H9 (cell line): ENCODE measurements around the gene TXNRD1. TPM values are rescaled to one million over a fixed set of nuclear protein-coding genes. Genes with fewer than 3 reads are reported as not detected.

Experiments used
- DNase-seq: peaks from one replicate; pipeline ENCODE4 v3.0.0-alpha.2; 2017
- H2AFZ ChIP-seq: one replicate; pipeline ENCODE4 v1.6.1; 2013; ENCODE audit warnings: mild to moderate bottlenecking, low read length, control low read depth, moderate library complexity
- H2AK5ac ChIP-seq: 2 replicates; pipeline ENCODE4 v1.6.1; 2013; ENCODE audit warnings: low read length, control low read depth, mixed read lengths; ENCODE audit not compliant: insufficient read length
- H2BK120ac ChIP-seq: one replicate; pipeline ENCODE4 v1.6.1; 2013; ENCODE audit warnings: low read depth, mild to moderate bottlenecking, low read length, control low read depth, inconsistent platforms; ENCODE audit not compliant: poor library complexity, severe bottlenecking
- H2BK12ac ChIP-seq: 2 replicates; pipeline ENCODE4 v1.6.1; 2013; ENCODE audit warnings: low read length, control low read depth, mixed read lengths, low read depth; ENCODE audit not compliant: insufficient read length
- H2BK15ac ChIP-seq: 2 replicates; pipeline ENCODE4 v1.6.1; 2013; ENCODE audit warnings: low read depth, low read length, control low read depth
- H2BK20ac ChIP-seq: one replicate; pipeline ENCODE4 v1.6.1; 2013; ENCODE audit warnings: low read depth, mild to moderate bottlenecking, low read length, control low read depth, inconsistent platforms; ENCODE audit not compliant: poor library complexity, severe bottlenecking
- H2BK5ac ChIP-seq: 2 replicates; pipeline ENCODE4 v1.6.1; 2013; ENCODE audit warnings: low read length, control low read depth, mixed read lengths; ENCODE audit not compliant: insufficient read length
- H3K14ac ChIP-seq: 2 replicates; pipeline ENCODE4 v1.6.1; 2013; ENCODE audit warnings: low read length, control low read depth; ENCODE audit not compliant: insufficient read depth
- H3K18ac ChIP-seq: 2 replicates; pipeline ENCODE4 v1.6.1; 2013; ENCODE audit warnings: low read depth, mild to moderate bottlenecking, mixed read lengths, low read length, control low read depth; ENCODE audit not compliant: insufficient read length
- H3K23ac ChIP-seq: 2 replicates; pipeline ENCODE4 v1.6.1; 2013; ENCODE audit warnings: low read length, control low read depth, mixed read lengths, low read depth; ENCODE audit not compliant: insufficient read length
- H3K23me2 ChIP-seq: 2 replicates; pipeline ENCODE4 v1.6.1; 2013; ENCODE audit warnings: low read depth, mild to moderate bottlenecking, mixed read lengths, low read length, control low read depth; ENCODE audit not compliant: insufficient read length, poor library complexity, severe bottlenecking
- H3K27ac ChIP-seq: 2 replicates; pipeline ENCODE4 v1.5.1; 2013; ENCODE audit warnings: low read length, control low read depth, mixed read lengths, low read depth; ENCODE audit not compliant: insufficient read length
- H3K27me3 ChIP-seq: 2 replicates; pipeline ENCODE4 v1.6.1; 2013; ENCODE audit warnings: low read length, control low read depth, inconsistent platforms; ENCODE audit not compliant: insufficient read depth
- H3K4ac ChIP-seq: 2 replicates; pipeline ENCODE4 v1.6.1; 2013; ENCODE audit warnings: low read depth, mild to moderate bottlenecking, control low read depth, inconsistent platforms, low read length, moderate library complexity
- H3K4me1 ChIP-seq: 2 replicates; pipeline ENCODE4 v1.6.1; 2013; ENCODE audit warnings: low read length, control low read depth, inconsistent platforms; ENCODE audit not compliant: insufficient read depth
- H3K4me2 ChIP-seq: 2 replicates; pipeline ENCODE4 v1.6.1; 2013; ENCODE audit warnings: low read length, control low read depth, mixed read lengths; ENCODE audit not compliant: insufficient read length, insufficient read depth
- H3K56ac ChIP-seq: 2 replicates; pipeline ENCODE4 v1.6.1; 2013; ENCODE audit warnings: low read depth, mild to moderate bottlenecking, mixed read lengths, low read length, control low read depth; ENCODE audit not compliant: insufficient read length
- H3K79me1 ChIP-seq: 2 replicates; pipeline ENCODE4 v1.6.1; 2013; ENCODE audit warnings: low read depth, mild to moderate bottlenecking, moderate library complexity, low read length, control low read depth, inconsistent platforms; ENCODE audit not compliant: insufficient read depth, poor library complexity, severe bottlenecking
- H3K79me2 ChIP-seq: 2 replicates; pipeline ENCODE4 v1.6.1; 2013; ENCODE audit warnings: low read length, control low read depth, inconsistent platforms; ENCODE audit not compliant: insufficient read depth
- H3K9ac ChIP-seq: 2 replicates; pipeline ENCODE4 v1.6.1; 2013; ENCODE audit warnings: low read length, control low read depth, mixed read lengths; ENCODE audit not compliant: insufficient read length; ENCODE audit errors: extremely low read depth
- H3K9me3 ChIP-seq: one replicate; pipeline ENCODE4 v1.6.1; 2013; ENCODE audit warnings: low read depth, low read length, inconsistent platforms; ENCODE audit not compliant: control insufficient read depth
- H3T11ph ChIP-seq: one replicate; pipeline ENCODE4 v1.6.1; 2013; ENCODE audit warnings: mild to moderate bottlenecking, low read length, control low read depth, inconsistent platforms
- H4K20me1 ChIP-seq: one replicate; pipeline ENCODE4 v1.6.1; 2013; ENCODE audit not compliant: control insufficient read depth, insufficient read length, insufficient read depth
- H4K5ac ChIP-seq: 2 replicates; pipeline ENCODE4 v1.6.1; 2013; ENCODE audit warnings: low read depth, mild to moderate bottlenecking, mixed read lengths, low read length, control low read depth; ENCODE audit not compliant: insufficient read length
- H4K8ac ChIP-seq: replicated peaks from 2 replicates; pipeline ENCODE4 v1.6.1; 2013; ENCODE audit warnings: low read length, control low read depth, mixed read lengths, low read depth; ENCODE audit not compliant: insufficient read length
- H4K91ac ChIP-seq: 2 replicates; pipeline ENCODE4 v1.6.1; 2013; ENCODE audit warnings: low read depth, mild to moderate bottlenecking, moderate library complexity, mixed read lengths, low read length, control low read depth; ENCODE audit not compliant: insufficient read length
- H3K27ac Mint-ChIP-seq, 3 experiments: 2 replicates in 2 of 3; 3 replicates in 1 of 3; pipeline ENCODE4 v1.8.0; 2020 to 2021; ENCODE audit warnings: mixed read lengths in 3 of 3, mild to moderate bottlenecking in 1 of 3, moderate library complexity in 1 of 3
- H3K27me3 Mint-ChIP-seq: 2 replicates; pipeline ENCODE4 v1.8.0; 2021; ENCODE audit warnings: low read depth, mild to moderate bottlenecking, moderate library complexity, mixed read lengths
- H3K36me3 Mint-ChIP-seq, 3 experiments: 2 replicates in 2 of 3; 3 replicates in 1 of 3; pipeline ENCODE4 v1.8.0; 2020 to 2021; ENCODE audit warnings: low read depth in 3 of 3, mixed read lengths in 3 of 3; ENCODE audit not compliant: insufficient read depth in 1 of 3
- H3K4me1 Mint-ChIP-seq, 2 experiments: 2 replicates each; pipeline ENCODE4 v1.8.0; 2020; ENCODE audit warnings: mixed read lengths in 2 of 2
- H3K4me3 Mint-ChIP-seq, 2 experiments: 2 replicates in 1 of 2; 3 replicates in 1 of 2; pipeline ENCODE4 v1.8.0; 2020 to 2021; ENCODE audit warnings: mild to moderate bottlenecking in 2 of 2, mixed read lengths in 2 of 2, moderate library complexity in 1 of 2
- H3K9me3 Mint-ChIP-seq, 2 experiments: 2 replicates in 1 of 2; 3 replicates in 1 of 2; pipeline ENCODE4 v1.8.0; 2020; ENCODE audit warnings: mild to moderate bottlenecking in 2 of 2, mixed read lengths in 2 of 2, moderate library complexity in 1 of 2
- CTCF ChIP-seq: fragments of 200-600 bp; sonication (generic); conservative IDR thresholded peaks from 3 replicates; pipeline ENCODE4 v1.8.0; 2021; ENCODE audit warnings: antibody characterized with exemption, mild to moderate bottlenecking
- WGBS: extraction: QIAGEN DNeasy Blood & Tissue Kit; methylation state at CpG from one replicate; pipeline ENCODE4 v1.1.7; 2013; ENCODE audit warnings: missing lambda C conversion rate, low lambda C conversion rate, mixed read lengths; ENCODE audit not compliant: insufficient read length; ENCODE audit errors: extremely low coverage; 5-methylcytosine and 5-hydroxymethylcytosine counted together
- total RNA-seq: library from RNA; stranded (reverse); gene quantifications from 2 replicates; pipeline ENCODE4 v1.2.1, GENCODE V29; 2021

The TXNRD1 gene
- total RNA-seq, 1 experiment from 2014 or later = 100 TPM

GRCh38 chr12:104347374-104348075, 131.9 kb downstream of the TXNRD1 start:
- no peaks in the 10 kb centered on the region for H3K27me3 Mint-ChIP-seq
- H3K4ac ChIP-seq = no peak overlapping the region
- H2AK5ac ChIP-seq = no peak overlapping the region
- H2AFZ ChIP-seq = no peak overlapping the region
- H2BK12ac ChIP-seq = no peak overlapping the region
- peak; percentile 17 for DNase-seq
- no peak overlapping the region for H4K8ac ChIP-seq
- H3T11ph ChIP-seq = no peak overlapping the region
- no peak overlapping the region for H3K9ac ChIP-seq
- no CpG with 5 or more reads among the region's 5 CpGs for WGBS
- no peak for TF ChIP-seq CTCF
- peak overlapping the region in 2 of 3 experiments; percentile 11 to 20; a peak in 3 of 7 replicates for H3K27ac Mint-ChIP-seq
- no peak overlapping the region for H2BK15ac ChIP-seq
- H3K4me2 ChIP-seq = no peak overlapping the region
- H3K56ac ChIP-seq = no peak overlapping the region
- no peak overlapping the region for H2BK5ac ChIP-seq
- no peaks in the 10 kb centered on the region for H3K23me2 ChIP-seq
- no peak overlapping the region for H4K5ac ChIP-seq
- H3K4me3 Mint-ChIP-seq = no peak overlapping the region
- H3K9me3 Mint-ChIP-seq = no peaks in the 10 kb centered on the region
- no peak overlapping the region for H2BK20ac ChIP-seq
- no peaks in the 10 kb centered on the region for H3K9me3 ChIP-seq
- no peak overlapping the region for H2BK120ac ChIP-seq
- peaks cover 15 to 22% of the 10 kb centered on the region in 2 experiments for H3K4me1 Mint-ChIP-seq
- no peaks in the 10 kb centered on the region for H3K79me2 ChIP-seq
- no peaks in the 10 kb centered on the region for H4K20me1 ChIP-seq
- no peak overlapping the region for H3K14ac ChIP-seq
- peaks cover 9% of the 10 kb centered on the region for H3K4me1 ChIP-seq
- no peaks in the 10 kb centered on the region for H3K27me3 ChIP-seq
- H3K18ac ChIP-seq = no peak overlapping the region
- no peaks in the 10 kb centered on the region for H3K79me1 ChIP-seq
- H3K23ac ChIP-seq = no peak overlapping the region
- H3K36me3 Mint-ChIP-seq = peaks cover 14 to 47% (median 43%) of the 10 kb centered on the region in 3 experiments; a peak in 6 of 7 replicates
- no peak overlapping the region for H3K27ac ChIP-seq
- H4K91ac ChIP-seq = no peak overlapping the region
